ENCODE results near the gene PINLYP. TPM values are rescaled to one million over a fixed set of nuclear protein-coding genes. Genes with fewer than 3 reads are reported as not detected.

PINLYP gene
- total RNA-seq, 1 experiment from 2014 or later = 6.4 TPM

DNA sequence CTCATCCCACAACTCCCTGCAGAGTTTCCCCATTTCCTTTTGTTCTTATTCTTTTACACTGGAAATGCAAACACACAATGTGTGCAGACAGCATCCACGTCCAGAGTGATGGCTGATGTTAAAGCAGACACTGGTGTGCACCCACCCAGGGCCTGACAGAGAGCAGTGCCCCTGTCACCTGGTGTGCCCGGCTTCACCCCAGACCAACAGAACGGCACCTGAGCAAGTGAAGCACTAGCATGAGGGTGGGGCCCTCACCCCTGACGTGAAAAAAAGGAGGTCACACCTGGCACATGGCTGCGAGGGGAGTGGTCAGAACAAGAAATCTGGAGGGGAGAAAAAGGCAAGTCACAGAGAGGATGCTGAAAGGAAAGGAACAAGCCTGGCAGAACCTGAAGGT lies 30.3 kb upstream of the PINLYP start:
- ChIA-PET CTCF (interaction anchor here (1.8 to 2.2 kb wide), 2 partner anchors 9 to 10 kb away, joined by 7 to 9 read pairs; no protein-coding TSS in a partner anchor), POLR2A (no interaction called here)
- no peaks in the 10 kb centered on the region for H3K27me3 Mint-ChIP-seq (ENCODE audit: low read depth)
- DNase-seq (ENCODE audit: low spot score) (no peak), ATAC-seq (no peak)
- H3K36me3 Mint-ChIP-seq = peaks cover 49% of the 10 kb centered on the region
- H3K27ac Mint-ChIP-seq = no peak overlapping the region
- no peak for TF ChIP-seq ZNF263 (CRISPR knock-in tag; IDR thresholded peaks at IDR 0.05; ENCODE audit: low read depth)
- no peak for TF ChIP-seq SMAD4 (CRISPR knock-in tag; IDR thresholded peaks at IDR 0.05)
- TF ChIP-seq KAT7 (CRISPR knock-in tag; IDR thresholded peaks at IDR 0.05; ENCODE audit: borderline replicate concordance) = no peak
- TF ChIP-seq, protein P1, sequence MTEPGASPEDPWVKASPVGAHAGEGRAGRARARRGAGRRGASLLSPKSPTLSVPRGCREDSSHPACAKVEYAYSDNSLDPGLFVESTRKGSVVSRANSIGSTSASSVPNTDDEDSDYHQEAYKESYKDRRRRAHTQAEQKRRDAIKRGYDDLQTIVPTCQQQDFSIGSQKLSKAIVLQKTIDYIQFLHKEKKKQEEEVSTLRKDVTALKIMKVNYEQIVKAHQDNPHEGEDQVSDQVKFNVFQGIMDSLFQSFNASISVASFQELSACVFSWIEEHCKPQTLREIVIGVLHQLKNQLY (CRISPR knock-in tag; IDR thresholded peaks at IDR 0.05) = no peak
- TF ChIP-seq ATF1 (CRISPR knock-in tag; IDR thresholded peaks at IDR 0.05) = no peak
- TF ChIP-seq TCF7 (CRISPR knock-in tag; IDR thresholded peaks at IDR 0.05; ENCODE audit: low read depth) = no peak
- no peak for TF ChIP-seq TP53 (CRISPR knock-in tag; IDR thresholded peaks at IDR 0.05)
- TF ChIP-seq, protein P2, sequence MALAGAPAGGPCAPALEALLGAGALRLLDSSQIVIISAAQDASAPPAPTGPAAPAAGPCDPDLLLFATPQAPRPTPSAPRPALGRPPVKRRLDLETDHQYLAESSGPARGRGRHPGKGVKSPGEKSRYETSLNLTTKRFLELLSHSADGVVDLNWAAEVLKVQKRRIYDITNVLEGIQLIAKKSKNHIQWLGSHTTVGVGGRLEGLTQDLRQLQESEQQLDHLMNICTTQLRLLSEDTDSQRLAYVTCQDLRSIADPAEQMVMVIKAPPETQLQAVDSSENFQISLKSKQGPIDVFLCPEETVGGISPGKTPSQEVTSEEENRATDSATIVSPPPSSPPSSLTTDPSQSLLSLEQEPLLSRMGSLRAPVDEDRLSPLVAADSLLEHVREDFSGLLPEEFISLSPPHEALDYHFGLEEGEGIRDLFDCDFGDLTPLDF (CRISPR knock-in tag; IDR thresholded peaks at IDR 0.05) = no peak
- TF ChIP-seq ESRRA (CRISPR knock-in tag; IDR thresholded peaks at IDR 0.05; ENCODE audit: borderline replicate concordance) = no peak
- TF ChIP-seq, protein P3, sequence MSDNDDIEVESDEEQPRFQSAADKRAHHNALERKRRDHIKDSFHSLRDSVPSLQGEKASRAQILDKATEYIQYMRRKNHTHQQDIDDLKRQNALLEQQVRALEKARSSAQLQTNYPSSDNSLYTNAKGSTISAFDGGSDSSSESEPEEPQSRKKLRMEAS (CRISPR knock-in tag; IDR thresholded peaks at IDR 0.05) = no peak
- 0 out of 2 replicates have a peak, but pooled peaks cover 2% of the 10 kb centered on the region for H3K9me3 Mint-ChIP-seq
- H3K4me3 Mint-ChIP-seq = no peak overlapping the region
- no peaks in the 10 kb centered on the region for H3K4me1 Mint-ChIP-seq

DNA sequence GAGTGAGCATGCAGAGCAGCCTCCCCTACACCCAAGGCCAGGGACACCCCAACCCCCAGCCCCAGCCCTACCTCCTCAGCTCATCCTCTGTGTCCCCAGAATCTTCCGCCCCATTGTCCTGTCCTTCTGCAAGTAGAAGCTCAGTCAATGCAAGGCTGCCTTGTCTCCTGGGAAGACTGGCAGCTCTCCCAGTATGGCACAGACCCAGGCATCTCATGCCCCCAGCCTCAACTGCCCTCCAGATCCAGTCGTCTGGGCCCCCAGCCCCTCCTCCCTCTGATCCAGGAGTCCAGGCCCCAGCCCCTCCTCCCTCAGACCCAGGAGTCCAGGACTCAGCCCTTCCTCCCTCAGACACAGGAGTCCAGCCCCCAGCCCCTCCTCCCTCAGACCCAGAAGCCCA lies 29.6 kb upstream of the PINLYP start:
- peaks cover 51% of the 10 kb centered on the region for H3K36me3 Mint-ChIP-seq
- H3K4me3 Mint-ChIP-seq = no peak overlapping the region
- ChIA-PET CTCF (interaction anchor here (1.8 to 2.2 kb wide), 2 partner anchors 9 to 10 kb away, joined by 7 to 9 read pairs; no protein-coding TSS in a partner anchor), POLR2A (no interaction called here)
- no peak overlapping the region for H3K27ac Mint-ChIP-seq
- no peaks in the 10 kb centered on the region for H3K4me1 Mint-ChIP-seq
- H3K9me3 Mint-ChIP-seq = no peaks in the 10 kb centered on the region
- H3K27me3 Mint-ChIP-seq (ENCODE audit: low read depth) = no peaks in the 10 kb centered on the region
- DNase-seq (ENCODE audit: low spot score) (no peak), ATAC-seq (no peak)
- no peak for TF ChIP-seq FOXP1 (CRISPR knock-in tag; IDR thresholded peaks at IDR 0.05; ENCODE audit: borderline replicate concordance)

DNA sequence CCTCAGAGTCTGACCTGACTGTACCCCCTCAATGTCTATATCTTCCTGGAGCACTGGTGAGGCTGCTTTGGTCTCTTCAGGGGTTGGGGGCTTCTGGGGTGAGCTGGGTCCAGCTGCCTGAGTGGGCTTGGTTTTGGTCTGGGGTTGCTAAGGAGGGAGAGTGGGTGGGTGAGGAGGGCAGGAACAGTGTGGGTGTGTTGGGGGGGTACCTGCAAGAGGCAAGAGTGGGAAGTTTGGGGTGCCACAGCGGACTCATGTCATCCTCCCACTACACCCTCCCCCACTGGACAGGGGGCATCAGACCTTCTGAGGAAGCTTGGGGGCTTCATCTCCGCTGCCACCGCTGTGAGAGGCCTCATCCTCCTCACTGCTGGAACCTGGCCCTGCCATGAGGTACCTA lies 29.0 kb upstream of the PINLYP start:
- Mint-ChIP-seq H3K4me1 (no peaks in the 10 kb centered on the region), H3K27me3 (ENCODE audit: low read depth) (no peaks in the 10 kb centered on the region), H3K9me3 (no peaks in the 10 kb centered on the region), H3K4me3 (no peak overlapping the region), H3K36me3 (peaks cover 51% of the 10 kb centered on the region), H3K27ac (no peak overlapping the region)
- DNase-seq (ENCODE audit: low spot score) (no peak), ATAC-seq (no peak)
- ChIA-PET CTCF (interaction anchor here (1.0 to 2.2 kb wide), 2 partner anchors 8 to 11 kb away, joined by 3 to 7 read pairs; no protein-coding TSS in a partner anchor), POLR2A (no interaction called here)
- no peak for TF ChIP-seq ZNF423 (CRISPR knock-in tag; IDR thresholded peaks at IDR 0.05)
- no peak for TF ChIP-seq TCF7 (CRISPR knock-in tag; IDR thresholded peaks at IDR 0.05; ENCODE audit: low read depth)
- TF ChIP-seq, protein P2 (CRISPR knock-in tag; IDR thresholded peaks at IDR 0.05) = no peak
- TF ChIP-seq, protein P4, sequence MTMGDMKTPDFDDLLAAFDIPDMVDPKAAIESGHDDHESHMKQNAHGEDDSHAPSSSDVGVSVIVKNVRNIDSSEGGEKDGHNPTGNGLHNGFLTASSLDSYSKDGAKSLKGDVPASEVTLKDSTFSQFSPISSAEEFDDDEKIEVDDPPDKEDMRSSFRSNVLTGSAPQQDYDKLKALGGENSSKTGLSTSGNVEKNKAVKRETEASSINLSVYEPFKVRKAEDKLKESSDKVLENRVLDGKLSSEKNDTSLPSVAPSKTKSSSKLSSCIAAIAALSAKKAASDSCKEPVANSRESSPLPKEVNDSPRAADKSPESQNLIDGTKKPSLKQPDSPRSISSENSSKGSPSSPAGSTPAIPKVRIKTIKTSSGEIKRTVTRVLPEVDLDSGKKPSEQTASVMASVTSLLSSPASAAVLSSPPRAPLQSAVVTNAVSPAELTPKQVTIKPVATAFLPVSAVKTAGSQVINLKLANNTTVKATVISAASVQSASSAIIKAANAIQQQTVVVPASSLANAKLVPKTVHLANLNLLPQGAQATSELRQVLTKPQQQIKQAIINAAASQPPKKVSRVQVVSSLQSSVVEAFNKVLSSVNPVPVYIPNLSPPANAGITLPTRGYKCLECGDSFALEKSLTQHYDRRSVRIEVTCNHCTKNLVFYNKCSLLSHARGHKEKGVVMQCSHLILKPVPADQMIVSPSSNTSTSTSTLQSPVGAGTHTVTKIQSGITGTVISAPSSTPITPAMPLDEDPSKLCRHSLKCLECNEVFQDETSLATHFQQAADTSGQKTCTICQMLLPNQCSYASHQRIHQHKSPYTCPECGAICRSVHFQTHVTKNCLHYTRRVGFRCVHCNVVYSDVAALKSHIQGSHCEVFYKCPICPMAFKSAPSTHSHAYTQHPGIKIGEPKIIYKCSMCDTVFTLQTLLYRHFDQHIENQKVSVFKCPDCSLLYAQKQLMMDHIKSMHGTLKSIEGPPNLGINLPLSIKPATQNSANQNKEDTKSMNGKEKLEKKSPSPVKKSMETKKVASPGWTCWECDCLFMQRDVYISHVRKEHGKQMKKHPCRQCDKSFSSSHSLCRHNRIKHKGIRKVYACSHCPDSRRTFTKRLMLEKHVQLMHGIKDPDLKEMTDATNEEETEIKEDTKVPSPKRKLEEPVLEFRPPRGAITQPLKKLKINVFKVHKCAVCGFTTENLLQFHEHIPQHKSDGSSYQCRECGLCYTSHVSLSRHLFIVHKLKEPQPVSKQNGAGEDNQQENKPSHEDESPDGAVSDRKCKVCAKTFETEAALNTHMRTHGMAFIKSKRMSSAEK (CRISPR knock-in tag; IDR thresholded peaks at IDR 0.05; ENCODE audit: borderline replicate concordance) = no peak
- TF ChIP-seq OVOL2 (CRISPR knock-in tag; IDR thresholded peaks at IDR 0.05; ENCODE audit: borderline replicate concordance) = no peak
- TF ChIP-seq, protein P1 (CRISPR knock-in tag; IDR thresholded peaks at IDR 0.05) = no peak
- TF ChIP-seq CREB1 (CRISPR knock-in tag; IDR thresholded peaks at IDR 0.05) = no peak
- TF ChIP-seq SOX15 (CRISPR knock-in tag; IDR thresholded peaks at IDR 0.05) = no peak
- TF ChIP-seq, protein P5, sequence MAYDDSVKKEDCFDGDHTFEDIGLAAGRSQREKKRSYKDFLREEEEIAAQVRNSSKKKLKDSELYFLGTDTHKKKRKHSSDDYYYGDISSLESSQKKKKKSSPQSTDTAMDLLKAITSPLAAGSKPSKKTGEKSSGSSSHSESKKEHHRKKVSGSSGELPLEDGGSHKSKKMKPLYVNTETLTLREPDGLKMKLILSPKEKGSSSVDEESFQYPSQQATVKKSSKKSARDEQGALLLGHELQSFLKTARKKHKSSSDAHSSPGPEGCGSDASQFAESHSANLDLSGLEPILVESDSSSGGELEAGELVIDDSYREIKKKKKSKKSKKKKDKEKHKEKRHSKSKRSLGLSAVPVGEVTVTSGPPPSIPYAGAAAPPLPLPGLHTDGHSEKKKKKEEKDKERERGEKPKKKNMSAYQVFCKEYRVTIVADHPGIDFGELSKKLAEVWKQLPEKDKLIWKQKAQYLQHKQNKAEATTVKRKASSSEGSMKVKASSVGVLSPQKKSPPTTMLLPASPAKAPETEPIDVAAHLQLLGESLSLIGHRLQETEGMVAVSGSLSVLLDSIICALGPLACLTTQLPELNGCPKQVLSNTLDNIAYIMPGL (CRISPR knock-in tag; IDR thresholded peaks at IDR 0.05) = no peak
- TF ChIP-seq NR1H2 (CRISPR knock-in tag; IDR thresholded peaks at IDR 0.05) = no peak
- no peak for TF ChIP-seq TP53 (CRISPR knock-in tag; IDR thresholded peaks at IDR 0.05)
- TF ChIP-seq, protein P6, sequence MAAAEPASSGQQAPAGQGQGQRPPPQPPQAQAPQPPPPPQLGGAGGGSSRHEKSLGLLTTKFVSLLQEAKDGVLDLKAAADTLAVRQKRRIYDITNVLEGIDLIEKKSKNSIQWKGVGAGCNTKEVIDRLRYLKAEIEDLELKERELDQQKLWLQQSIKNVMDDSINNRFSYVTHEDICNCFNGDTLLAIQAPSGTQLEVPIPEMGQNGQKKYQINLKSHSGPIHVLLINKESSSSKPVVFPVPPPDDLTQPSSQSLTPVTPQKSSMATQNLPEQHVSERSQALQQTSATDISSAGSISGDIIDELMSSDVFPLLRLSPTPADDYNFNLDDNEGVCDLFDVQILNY (CRISPR knock-in tag; IDR thresholded peaks at IDR 0.05) = no peak
- no peak for TF ChIP-seq EMX1 (CRISPR knock-in tag; IDR thresholded peaks at IDR 0.05)
- no peak for TF ChIP-seq GABPB1 (CRISPR knock-in tag; IDR thresholded peaks at IDR 0.05)

All from WTC11 (cell line).